Glutamatergic neuron (in vitro differentiated cells): Measurements from ENCODE around the gene USH1G. TPM values are rescaled to one million over a fixed set of nuclear protein-coding genes. Genes with fewer than 3 reads are reported as not detected.
A peak's percentile ranks its signal among the peaks of the same experiment; 100 is the strongest.

ENCODE experiments used
- DNase-seq: peaks from one replicate; pipeline ENCODE4 v3.0.0; 2022
- H3K27ac Mint-ChIP-seq: one replicate; pipeline ENCODE4 v1.8.0; 2020; ENCODE audit warnings: mild to moderate bottlenecking, mixed read lengths, inconsistent platforms; ENCODE audit not compliant: unreplicated experiment
- H3K27me3 Mint-ChIP-seq: one replicate; pipeline ENCODE4 v1.8.0; 2020; ENCODE audit warnings: mild to moderate bottlenecking, moderate library complexity, mixed read lengths, inconsistent platforms; ENCODE audit not compliant: unreplicated experiment
- H3K36me3 Mint-ChIP-seq: one replicate; pipeline ENCODE4 v1.8.0; 2020; ENCODE audit warnings: mild to moderate bottlenecking, mixed read lengths, inconsistent platforms; ENCODE audit not compliant: unreplicated experiment
- H3K4me1 Mint-ChIP-seq: one replicate; pipeline ENCODE4 v1.8.0; 2020; ENCODE audit warnings: mild to moderate bottlenecking, low read depth, mixed read lengths, inconsistent platforms; ENCODE audit not compliant: unreplicated experiment
- H3K4me3 Mint-ChIP-seq: one replicate; pipeline ENCODE4 v1.8.0; 2020; ENCODE audit warnings: mild to moderate bottlenecking, mixed read lengths, inconsistent platforms; ENCODE audit not compliant: unreplicated experiment
- H3K9me3 Mint-ChIP-seq: one replicate; pipeline ENCODE4 v1.8.0; 2020; ENCODE audit warnings: mild to moderate bottlenecking, moderate library complexity, mixed read lengths, inconsistent platforms; ENCODE audit not compliant: unreplicated experiment
- CTCF ChIP-seq: fragments of 200-600 bp; sonication (generic); IDR thresholded peaks from one replicate; pipeline ENCODE4 v1.5.0; 2021; ENCODE audit not compliant: partially characterized antibody, unreplicated experiment
- total RNA-seq: library from RNA; stranded (reverse); fragmentation: NEBNext Ultra II Directional; extraction: Animal tissue kit (Norgen Biotek cat#: 25700); gene quantifications from one replicate; pipeline ENCODE4 v1.2.1, GENCODE V29; 2021; ENCODE audit not compliant: unreplicated experiment

Gene USH1G
- total RNA-seq, 1 donor from 2014 or later = 0.12 TPM

- Mint-ChIP-seq H3K4me1 (peaks cover 6% of the 10 kb centered on the region), H3K4me3 (no peak overlapping the region), H3K9me3 (peaks cover 10% of the 10 kb centered on the region), H3K27ac (no peak overlapping the region), H3K36me3 (no peaks in the 10 kb centered on the region), H3K27me3 (peaks cover 12% of the 10 kb centered on the region)
- no peak for TF ChIP-seq CTCF
- DNase-seq = no peak
Observed at GRCh38 chr17:74875155-74875976, 47.7 kb downstream of the USH1G start.

GRCh38 chr17:74874615-74875037 lies 48.4 kb downstream of the USH1G start:
- H3K4me1 Mint-ChIP-seq = peaks cover 6% of the 10 kb centered on the region
- H3K36me3 Mint-ChIP-seq = no peaks in the 10 kb centered on the region
- H3K9me3 Mint-ChIP-seq = peaks cover 9% of the 10 kb centered on the region
- TF ChIP-seq CTCF = no peak
- H3K27ac Mint-ChIP-seq = no peak overlapping the region
- H3K4me3 Mint-ChIP-seq = no peak overlapping the region
- H3K27me3 Mint-ChIP-seq = peaks cover 10% of the 10 kb centered on the region
- no peak for DNase-seq

- peaks cover 6% of the 10 kb centered on the region for H3K4me1 Mint-ChIP-seq
- H3K27me3 Mint-ChIP-seq = peaks cover 13% of the 10 kb centered on the region
- no peak for DNase-seq
- H3K9me3 Mint-ChIP-seq = peaks cover 9% of the 10 kb centered on the region
- TF ChIP-seq CTCF = no peak
- H3K27ac Mint-ChIP-seq = peak overlapping the region; percentile 87
- no peaks in the 10 kb centered on the region for H3K36me3 Mint-ChIP-seq
- H3K4me3 Mint-ChIP-seq = peak overlapping the region; percentile 89
Observed at GRCh38 chr17:74873874-74874614, 49.0 kb downstream of the USH1G start.

- peak; percentile 98 for DNase-seq
- no peaks in the 10 kb centered on the region for H3K36me3 Mint-ChIP-seq
- H3K4me3 Mint-ChIP-seq = peak overlapping the region; percentile 89
- TF ChIP-seq CTCF = no peak
- H3K9me3 Mint-ChIP-seq = peaks cover 12% of the 10 kb centered on the region
- H3K27ac Mint-ChIP-seq = peak overlapping the region; percentile 87
- peaks cover 6% of the 10 kb centered on the region for H3K4me1 Mint-ChIP-seq
- peaks cover 18% of the 10 kb centered on the region for H3K27me3 Mint-ChIP-seq
Observed at GRCh38 chr17:74873037-74873873, 49.8 kb downstream of the USH1G start.
